GM19035 (cell line): Measurements from ENCODE around the gene CCDC82.

ENCODE experiments used
- ATAC-seq: cut with Tn5 transposase; IDR thresholded peaks from one replicate; pipeline ENCODE4 v1.9.1; 2021; ENCODE audit not compliant: unreplicated experiment

CCDC82 gene

GRCh38 chr11:96309016-96309642 lies 80.6 kb downstream of the CCDC82 start:
- ATAC-seq, result no peak

- no peak for ATAC-seq
These were observed 82.0 kb downstream of the CCDC82 start for GRCh38 chr11:96307776-96308140.

GRCh38 chr11:96306933-96307775 lies 82.6 kb downstream of the CCDC82 start:
- ATAC-seq, result no peak

DNA sequence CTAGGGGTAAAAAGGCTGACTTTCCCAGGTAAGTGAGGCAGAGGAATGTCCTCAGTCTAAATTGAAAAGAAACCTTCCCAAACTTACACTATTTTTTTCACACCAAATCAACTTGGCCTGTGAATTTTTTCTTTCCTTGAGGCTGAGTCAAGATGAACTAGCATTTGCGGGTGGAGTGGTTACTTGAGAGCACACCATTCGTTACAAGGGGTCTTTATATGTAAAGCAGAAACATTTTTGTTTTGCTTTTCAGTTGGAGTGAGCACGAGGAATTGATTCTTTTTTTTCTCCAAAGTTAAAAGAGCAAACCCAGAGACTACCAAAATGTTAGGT lies 83.1 kb downstream of the CCDC82 start:
- no peak for ATAC-seq

DNA sequence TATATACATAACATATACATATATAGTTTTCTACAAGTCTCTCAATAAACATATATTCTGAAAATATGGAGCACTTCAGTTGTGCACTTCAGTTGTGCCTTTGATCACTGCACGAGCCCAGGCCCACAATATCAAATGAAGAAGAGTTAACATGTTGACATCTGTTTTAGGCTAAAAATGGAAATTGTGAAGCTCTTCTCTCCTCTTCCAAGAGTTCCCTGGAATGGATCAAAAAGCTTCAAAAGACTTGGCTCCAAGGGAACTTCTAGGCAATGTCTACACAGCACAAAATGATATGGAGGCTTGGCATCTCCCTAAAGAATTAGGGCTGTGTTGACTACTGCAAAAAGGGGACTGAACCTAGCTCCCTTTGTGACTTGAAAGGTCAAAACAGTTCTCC lies 83.6 kb downstream of the CCDC82 start:
- ATAC-seq, result no peak

- no peak for ATAC-seq
These were observed 85.7 kb downstream of the CCDC82 start for GRCh38 chr11:96303980-96304379.

DNA sequence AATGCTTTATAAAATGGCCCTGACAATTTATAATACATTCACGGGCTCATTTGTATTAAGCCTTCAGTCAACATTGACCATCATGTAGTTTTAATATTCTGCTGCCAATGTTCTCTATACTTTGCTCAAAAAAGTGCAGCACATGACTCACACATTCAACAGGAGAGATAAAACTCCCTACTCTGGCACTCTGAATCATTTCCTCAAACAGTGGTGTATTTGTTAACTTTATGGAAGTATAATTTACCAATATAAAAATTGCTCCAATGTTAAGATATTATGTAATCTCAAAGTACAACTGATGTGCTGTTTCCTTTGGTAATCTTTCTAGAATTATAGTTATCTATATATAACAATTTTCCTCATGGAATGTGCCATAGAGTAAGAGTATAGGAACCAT lies 86.6 kb downstream of the CCDC82 start:
- ATAC-seq, result no peak
